ENCODE data around the gene CHRNB2.

The CHRNB2 gene

GRCh38 chr1:154582885-154583284, 15.3 kb downstream of the CHRNB2 start:
- no peak overlapping the region for H3K27ac ChIP-seq (ENCODE audit: extremely low read depth, low read depth, low read length)
- TF ChIP-seq ZSCAN5A (tag by site-specific recombination; IDR thresholded peaks at IDR 0.05) = no peak
- no peaks in the 10 kb centered on the region for H3K4me1 ChIP-seq (ENCODE audit: control insufficient read depth, insufficient read depth, low read length)
- ChIA-PET CTCF (no interaction called here), POLR2A (no interaction called here)
- no peaks in the 10 kb centered on the region for H3K9me3 ChIP-seq (ENCODE audit: control insufficient read depth, insufficient read depth, low read depth, low read length)
- peaks cover 45 to 100% of the 10 kb centered on the region in 2 experiments for H3K36me3 ChIP-seq (ENCODE audit: control insufficient read depth in 2 of 2, insufficient read depth in 1 of 2, low read length in 2 of 2)
- H3K4me3 ChIP-seq (ENCODE audit: low read depth, low read length) = no peak overlapping the region

- Histone ChIP-seq H3K36me3 (ENCODE audit: control insufficient read depth in 2 of 2, insufficient read depth in 1 of 2, low read length in 2 of 2) (peaks cover 45 to 100% of the 10 kb centered on the region in 2 experiments), H3K27ac (ENCODE audit: extremely low read depth, low read depth, low read length) (no peak overlapping the region), H3K4me3 (ENCODE audit: low read depth, low read length) (no peak overlapping the region), H3K9me3 (ENCODE audit: control insufficient read depth, insufficient read depth, low read depth, low read length) (no peaks in the 10 kb centered on the region), H3K4me1 (ENCODE audit: control insufficient read depth, insufficient read depth, low read length) (no peaks in the 10 kb centered on the region)
- ChIA-PET CTCF (no interaction called here), POLR2A (no interaction called here)
- TF ChIP-seq ZFP3 (tag by site-specific recombination; IDR thresholded peaks at IDR 0.05; ENCODE audit: low read depth) = no peak
These were observed 16.2 kb downstream of the CHRNB2 start for GRCh38 chr1:154583773-154584172.

- H3K4me3 ChIP-seq (ENCODE audit: low read depth, low read length) = no peak overlapping the region
- ChIA-PET CTCF (no interaction called here), POLR2A (no interaction called here)
- no peak overlapping the region for H3K27ac ChIP-seq (ENCODE audit: extremely low read depth, low read depth, low read length)
- H3K36me3 ChIP-seq (ENCODE audit: control insufficient read depth in 2 of 2, insufficient read depth in 1 of 2, low read length in 2 of 2) = peaks cover 51 to 100% of the 10 kb centered on the region in 2 experiments
- H3K4me1 ChIP-seq (ENCODE audit: control insufficient read depth, insufficient read depth, low read length) = no peaks in the 10 kb centered on the region
- no peak for TF ChIP-seq KLF9 (tag by site-specific recombination; IDR thresholded peaks at IDR 0.05; ENCODE audit: low read depth)
- no peak for TF ChIP-seq ZNF138 (tag by site-specific recombination; IDR thresholded peaks at IDR 0.05; ENCODE audit: borderline replicate concordance)
- no peak for TF ChIP-seq ZNF558 (tag by site-specific recombination; IDR thresholded peaks at IDR 0.05)
- no peak for TF ChIP-seq ZNF132 (tag by site-specific recombination; IDR thresholded peaks at IDR 0.05; ENCODE audit: borderline replicate concordance)
- TF ChIP-seq ZNF600 (tag by site-specific recombination; IDR thresholded peaks at IDR 0.05) = no peak
- TF ChIP-seq ZNF645 (tag by site-specific recombination; IDR thresholded peaks at IDR 0.05) = no peak
- no peak for TF ChIP-seq ZNF837 (tag by site-specific recombination; IDR thresholded peaks at IDR 0.05)
- no peak for TF ChIP-seq ZNF621 (tag by site-specific recombination; IDR thresholded peaks at IDR 0.05)
- no peak for TF ChIP-seq ZNF544 (tag by site-specific recombination; IDR thresholded peaks at IDR 0.05)
- TF ChIP-seq HOXA7 (CRISPR knock-in tag; IDR thresholded peaks at IDR 0.05; ENCODE audit: borderline replicate concordance) = no peak
- no peak for TF ChIP-seq ZNF664 (tag by site-specific recombination; IDR thresholded peaks at IDR 0.05)
- TF ChIP-seq ZBTB20 (tag by site-specific recombination; IDR thresholded peaks at IDR 0.05) = no peak
- no peak for TF ChIP-seq ZNF324 (tag by site-specific recombination; IDR thresholded peaks at IDR 0.05)
- no peak for TF ChIP-seq SP3 (tag by site-specific recombination; IDR thresholded peaks at IDR 0.05)
- no peak for TF ChIP-seq ZNF2 (tag by site-specific recombination; IDR thresholded peaks at IDR 0.05)
- no peak for TF ChIP-seq ZNF18 (tag by site-specific recombination; IDR thresholded peaks at IDR 0.05)
- TF ChIP-seq ZNF426 (tag by site-specific recombination; IDR thresholded peaks at IDR 0.05) = no peak
- no peak for TF ChIP-seq ZBTB48 (tag by site-specific recombination; IDR thresholded peaks at IDR 0.05)
- no peak for TF ChIP-seq BCL6B (tag by site-specific recombination; IDR thresholded peaks at IDR 0.05)
- no peak for TF ChIP-seq ZEB2 (tag by site-specific recombination; IDR thresholded peaks at IDR 0.05)
- no peaks in the 10 kb centered on the region for H3K9me3 ChIP-seq (ENCODE audit: control insufficient read depth, insufficient read depth, low read depth, low read length)
These were observed 16.9 kb downstream of the CHRNB2 start for GRCh38 chr1:154584267-154584994.

Measured in HEK293 (cell line).